Lung (tissue), 12 donors: Measurements from ENCODE around the gene APRT. TPM values are rescaled to one million over a fixed set of nuclear protein-coding genes. Genes with fewer than 3 reads are reported as not detected.

ENCODE experiments used
- ATAC-seq: fragments of 200-7000 bp; cut with Tn5 transposase; one replicate; pipeline ENCODE4 v1.9.1; 2020; ENCODE audit warnings: moderate number of reproducible peaks; ENCODE audit not compliant: insufficient read depth, low FRiP score
- DNase-seq, 3 donors: peaks; one replicate each; pipeline ENCODE4 v3.0.0-alpha.2; 2013 to 2017
- H3K27ac ChIP-seq, 2 donors: one replicate each; pipeline ENCODE4 v1.5.1; 2013; ENCODE audit warnings: mild to moderate bottlenecking in 2 of 2, moderate library complexity in 2 of 2, control low read depth in 1 of 2, inconsistent platforms in 1 of 2, low read depth in 1 of 2, low read length in 1 of 2
- H3K27me3 ChIP-seq, 3 donors: one replicate each; pipeline ENCODE4 v1.5.1; 2013; ENCODE audit warnings: low read length in 2 of 3; ENCODE audit not compliant: control insufficient read depth in 3 of 3, insufficient read depth in 3 of 3
- H3K36me3 ChIP-seq, 4 donors: one replicate each; pipeline ENCODE4 v1.5.1; 2013; ENCODE audit warnings: low read length in 4 of 4, mild to moderate bottlenecking in 1 of 4, moderate library complexity in 1 of 4; ENCODE audit not compliant: control insufficient read depth in 4 of 4, insufficient read depth in 4 of 4
- H3K4me1 ChIP-seq, 5 donors: one replicate each; pipeline ENCODE4 v1.5.1; 2013; ENCODE audit warnings: low read length in 5 of 5, mild to moderate bottlenecking in 2 of 5, moderate library complexity in 1 of 5; ENCODE audit not compliant: control insufficient read depth in 5 of 5, insufficient read depth in 5 of 5
- H3K4me3 ChIP-seq: one replicate; pipeline ENCODE4 v1.5.1; 2013; ENCODE audit warnings: mild to moderate bottlenecking, control low read depth, moderate library complexity
- H3K9ac ChIP-seq, 2 donors: one replicate each; pipeline ENCODE4 v1.5.1; 2013; ENCODE audit warnings: low read length in 2 of 2, control low read depth in 1 of 2; ENCODE audit not compliant: insufficient read depth in 1 of 2
- H3K9me3 ChIP-seq, 4 donors: one replicate each; pipeline ENCODE4 v1.5.1; 2013; ENCODE audit warnings: low read length in 3 of 4, mild to moderate bottlenecking in 1 of 4, moderate library complexity in 1 of 4; ENCODE audit not compliant: control insufficient read depth in 4 of 4, insufficient read depth in 3 of 4
- CTCF ChIP-seq: IDR thresholded peaks from 2 replicates; pipeline ENCODE4 v1.5.1; 2012; ENCODE audit warnings: mild to moderate bottlenecking; ENCODE audit errors: control extremely low read depth, extremely low read depth
- WGBS, 2 donors: extraction: QIAGEN DNeasy Blood & Tissue Kit; methylation state at CpG; one replicate each; pipeline ENCODE4 v1.1.7; 2013; 5-methylcytosine and 5-hydroxymethylcytosine counted together
- polyA plus RNA-seq, 2 donors: library from polyadenylated mRNA; stranded (reverse); fragments of 200-250 nt; gene quantifications; one replicate each; pipeline ENCODE4 v1.2.1, GENCODE V29; 2013
- total RNA-seq, 2 donors: library from RNA; depleted of rRNA in 1 of 2; stranded (reverse); fragments of >200 nt in 1 of 2; gene quantifications; one replicate each; pipeline ENCODE4 v1.2.1, GENCODE V29; 2014 to 2021
- donor health status: control.
- donor health status: control.
- donor health status: Bipolar disorder and iron deficiency.
- donor health status: healthy.
- donor health status: DM: yes; HTN: yes; CAD: no.

The APRT gene
- total and polyA plus RNA-seq, 4 donors = 44.2 to 260 (median 176) TPM

- WGBS, 2 donors = 58 to 80% methylated on average over 14 of the region's 14 CpGs
- H3K9me3 ChIP-seq = no peaks in the 10 kb centered on the region
- no peak overlapping the region for H3K9ac ChIP-seq
- H3K27me3 ChIP-seq = no peaks in the 10 kb centered on the region
- H3K4me3 ChIP-seq = no peak overlapping the region
- H3K27ac ChIP-seq = peak overlapping the region in 1 of 2 donors; percentile 62
- peak in 1 of 3 donors; percentile 65 for DNase-seq
- H3K36me3 ChIP-seq = peaks cover 0 to 10% (median 2%) of the 10 kb centered on the region in 4 donors
- TF ChIP-seq CTCF = no peak
- H3K4me1 ChIP-seq = peaks cover 7 to 53% (median 28%) of the 10 kb centered on the region in 5 donors
- no peak for ATAC-seq
These were observed 48.1 kb downstream of the APRT start for GRCh38 chr16:88763502-88764053.

GRCh38 chr16:88762941-88763340 lies 48.8 kb downstream of the APRT start:
- no peak overlapping the region for H3K4me3 ChIP-seq
- no peak for DNase-seq
- H3K27me3 ChIP-seq = no peaks in the 10 kb centered on the region
- WGBS, 2 donors = 74 to 87% methylated on average over 10 of the region's 10 CpGs
- H3K4me1 ChIP-seq = peaks cover 2 to 48% (median 21%) of the 10 kb centered on the region in 5 donors
- ATAC-seq = no peak
- peak overlapping the region in 1 of 2 donors; percentile 62 for H3K27ac ChIP-seq
- no peaks in the 10 kb centered on the region for H3K9me3 ChIP-seq
- TF ChIP-seq CTCF = no peak
- H3K9ac ChIP-seq = no peak overlapping the region
- peaks cover 0 to 12% (median 2%) of the 10 kb centered on the region in 4 donors for H3K36me3 ChIP-seq

- H3K4me1 ChIP-seq = peaks cover 0 to 46% (median 16%) of the 10 kb centered on the region in 5 donors
- no peak overlapping the region for H3K4me3 ChIP-seq
- H3K9me3 ChIP-seq = no peaks in the 10 kb centered on the region
- H3K9ac ChIP-seq = no peak overlapping the region
- no peak for DNase-seq
- peak overlapping the region in 1 of 2 donors; percentile 62 for H3K27ac ChIP-seq
- 75 to 78% methylated on average over 15 to 16 of the region's 16 CpGs for WGBS, 2 donors
- no peak for TF ChIP-seq CTCF
- no peaks in the 10 kb centered on the region for H3K27me3 ChIP-seq
- H3K36me3 ChIP-seq = peaks cover 0 to 12% (median 2%) of the 10 kb centered on the region in 4 donors
- ATAC-seq = no peak
These were observed 49.4 kb downstream of the APRT start for GRCh38 chr16:88762258-88762870.
